ENCODE data around the gene FHIT.
"Not testable (repeated sequence)": the region's sequence is repeated elsewhere in the genome, so short reads cannot be mapped to it uniquely, and the experiment has no call there.

The FHIT gene

DNA sequence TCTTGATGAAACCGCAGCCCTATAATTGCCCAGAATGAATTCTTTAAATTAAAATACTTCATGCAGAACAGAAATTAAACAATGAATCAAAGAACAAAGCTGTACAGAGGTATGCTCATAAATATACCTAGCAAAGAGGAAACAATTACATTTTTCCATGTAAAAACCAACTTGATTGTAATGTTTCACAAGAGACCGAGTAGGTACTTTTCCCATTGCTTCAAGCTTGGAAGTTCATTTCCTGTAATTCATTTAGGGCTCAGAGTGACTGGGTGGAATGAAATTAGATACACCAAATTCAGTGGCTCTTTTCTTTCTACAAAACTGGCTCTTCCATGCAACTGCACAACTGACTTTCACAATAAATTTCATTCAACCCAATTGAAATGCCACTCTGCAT is 51.4 kb downstream of the FHIT start:
- Histone ChIP-seq H3K4me3 (ENCODE audit: low read depth, low read length) (no peak overlapping the region), H3K27me3 (ENCODE audit: control insufficient read depth, insufficient read depth, low read length) (no peaks in the 10 kb centered on the region), H2AFZ (no peak overlapping the region), H3K4me1 (peaks cover 17% of the 10 kb centered on the region), H3K79me2 (no peaks in the 10 kb centered on the region), H3K36me3 (ENCODE audit: control insufficient read depth, insufficient read depth, low read length) (no peaks in the 10 kb centered on the region), H3K27ac (no peak overlapping the region), H3K9me3 (ENCODE audit: control insufficient read depth, low read length) (no peaks in the 10 kb centered on the region), H3K4me2 (ENCODE audit: low read length) (no peak overlapping the region), H3K9ac (no peak overlapping the region)
- TF ChIP-seq, protein P1, sequence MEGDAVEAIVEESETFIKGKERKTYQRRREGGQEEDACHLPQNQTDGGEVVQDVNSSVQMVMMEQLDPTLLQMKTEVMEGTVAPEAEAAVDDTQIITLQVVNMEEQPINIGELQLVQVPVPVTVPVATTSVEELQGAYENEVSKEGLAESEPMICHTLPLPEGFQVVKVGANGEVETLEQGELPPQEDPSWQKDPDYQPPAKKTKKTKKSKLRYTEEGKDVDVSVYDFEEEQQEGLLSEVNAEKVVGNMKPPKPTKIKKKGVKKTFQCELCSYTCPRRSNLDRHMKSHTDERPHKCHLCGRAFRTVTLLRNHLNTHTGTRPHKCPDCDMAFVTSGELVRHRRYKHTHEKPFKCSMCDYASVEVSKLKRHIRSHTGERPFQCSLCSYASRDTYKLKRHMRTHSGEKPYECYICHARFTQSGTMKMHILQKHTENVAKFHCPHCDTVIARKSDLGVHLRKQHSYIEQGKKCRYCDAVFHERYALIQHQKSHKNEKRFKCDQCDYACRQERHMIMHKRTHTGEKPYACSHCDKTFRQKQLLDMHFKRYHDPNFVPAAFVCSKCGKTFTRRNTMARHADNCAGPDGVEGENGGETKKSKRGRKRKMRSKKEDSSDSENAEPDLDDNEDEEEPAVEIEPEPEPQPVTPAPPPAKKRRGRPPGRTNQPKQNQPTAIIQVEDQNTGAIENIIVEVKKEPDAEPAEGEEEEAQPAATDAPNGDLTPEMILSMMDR (IDR thresholded peaks at IDR 0.05), result no peak

DNA sequence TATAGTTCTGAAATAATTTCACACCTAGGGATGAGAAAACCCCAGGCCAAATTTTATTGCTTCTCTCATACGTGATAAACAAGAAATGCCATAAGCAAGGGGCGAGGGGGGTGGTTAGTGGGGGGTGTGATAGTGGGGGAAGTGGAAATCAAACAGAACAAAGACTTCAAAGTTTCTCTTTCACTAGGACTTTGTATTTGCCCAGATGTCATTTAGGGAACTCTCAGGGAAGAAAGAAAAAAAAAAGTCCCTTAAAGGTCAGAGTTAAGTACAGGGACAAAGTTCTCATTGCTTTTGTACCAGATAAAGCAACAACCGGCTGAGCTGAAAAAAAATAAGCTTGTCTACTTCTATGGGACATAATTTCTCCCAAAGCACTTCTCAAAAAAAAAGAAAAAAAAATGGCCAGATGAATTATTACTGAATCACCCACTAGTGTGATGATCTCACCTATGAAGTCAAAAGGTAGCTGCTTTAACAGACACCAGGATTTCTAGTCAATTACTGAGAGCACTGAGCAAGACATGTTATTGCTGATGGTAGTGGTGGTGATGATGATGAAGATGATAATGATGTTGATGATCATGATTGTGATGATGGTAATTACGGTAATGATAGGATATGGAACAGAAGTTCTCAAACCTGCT is 56.2 kb downstream of the FHIT start:
- H3K79me2 ChIP-seq, result no peaks in the 10 kb centered on the region
- H3K27me3 ChIP-seq (ENCODE audit: control insufficient read depth, insufficient read depth, low read length), result no peaks in the 10 kb centered on the region
- H3K9me3 ChIP-seq (ENCODE audit: control insufficient read depth, low read length), result no peaks in the 10 kb centered on the region
- H3K4me1 ChIP-seq, result peaks cover 2% of the 10 kb centered on the region
- no peak overlapping the region for H3K9ac ChIP-seq
- TF ChIP-seq, protein P1 (IDR thresholded peaks at IDR 0.05), result no peak
- H3K36me3 ChIP-seq (ENCODE audit: control insufficient read depth, insufficient read depth, low read length), result no peaks in the 10 kb centered on the region
- no peak overlapping the region for H3K4me2 ChIP-seq (ENCODE audit: low read length)
- H2AFZ ChIP-seq, result no peak overlapping the region
- no peak overlapping the region for H3K27ac ChIP-seq
- no peak overlapping the region for H3K4me3 ChIP-seq (ENCODE audit: low read depth, low read length)

DNA sequence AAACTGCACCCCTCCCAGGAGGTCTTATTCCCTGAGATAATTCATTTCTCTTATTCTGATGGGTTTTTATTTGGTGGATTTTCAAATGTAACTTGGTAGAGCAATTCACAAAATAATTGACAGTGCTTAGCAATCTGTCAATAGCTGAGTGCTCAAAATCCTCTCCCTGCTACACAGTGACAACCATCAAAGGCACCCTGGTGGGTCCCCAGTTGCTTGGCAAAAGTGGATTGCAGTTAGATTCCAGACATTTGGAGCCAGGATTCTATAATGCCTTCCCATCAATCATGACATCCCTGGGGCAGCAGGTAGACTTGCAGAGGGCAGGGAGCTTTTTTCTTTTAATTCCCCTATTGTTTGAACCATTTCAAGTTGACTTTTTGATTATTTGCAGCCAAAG is 59.0 kb downstream of the FHIT start:
- H3K4me2 ChIP-seq (ENCODE audit: low read length), result no peak overlapping the region
- H3K27me3 ChIP-seq (ENCODE audit: control insufficient read depth, insufficient read depth, low read length), result no peaks in the 10 kb centered on the region
- H3K9me3 ChIP-seq (ENCODE audit: control insufficient read depth, low read length), result no peaks in the 10 kb centered on the region
- no peak overlapping the region for H3K4me3 ChIP-seq (ENCODE audit: low read depth, low read length)
- no peaks in the 10 kb centered on the region for H3K36me3 ChIP-seq (ENCODE audit: control insufficient read depth, insufficient read depth, low read length)
- H3K27ac ChIP-seq, result no peak overlapping the region
- H3K9ac ChIP-seq, result no peak overlapping the region
- no peaks in the 10 kb centered on the region for H3K79me2 ChIP-seq
- no peak overlapping the region for H2AFZ ChIP-seq
- TF ChIP-seq, protein P1 (IDR thresholded peaks at IDR 0.05), result no peak
- no peaks in the 10 kb centered on the region for H3K4me1 ChIP-seq

DNA sequence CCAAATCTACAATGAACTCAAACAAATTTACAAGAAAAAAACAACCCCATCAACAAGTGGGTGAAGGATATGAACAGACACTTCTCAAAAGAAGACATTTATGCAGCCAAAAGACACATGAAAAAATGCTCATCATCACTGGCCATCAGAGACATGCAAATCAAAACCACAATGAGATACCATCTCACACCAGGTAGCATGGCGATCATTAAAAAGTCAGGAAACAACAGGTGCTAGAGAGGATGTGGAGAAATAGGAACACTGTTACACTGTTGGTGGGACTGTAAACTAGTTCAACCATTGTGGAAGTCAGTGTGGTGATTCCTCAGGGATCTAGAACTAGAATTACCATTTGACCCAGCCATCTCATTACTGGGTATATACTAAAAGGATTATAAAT is 61.0 kb downstream of the FHIT start:
- not testable (repeated sequence) for H3K9me3 ChIP-seq (ENCODE audit: control insufficient read depth, low read length); H3K4me1 ChIP-seq; H3K36me3 ChIP-seq (ENCODE audit: control insufficient read depth, insufficient read depth, low read length); H3K27ac ChIP-seq; H3K79me2 ChIP-seq; H2AFZ ChIP-seq; H3K9ac ChIP-seq; H3K4me3 ChIP-seq (ENCODE audit: low read depth, low read length); H3K27me3 ChIP-seq (ENCODE audit: control insufficient read depth, insufficient read depth, low read length); H3K4me2 ChIP-seq (ENCODE audit: low read length)

DNA sequence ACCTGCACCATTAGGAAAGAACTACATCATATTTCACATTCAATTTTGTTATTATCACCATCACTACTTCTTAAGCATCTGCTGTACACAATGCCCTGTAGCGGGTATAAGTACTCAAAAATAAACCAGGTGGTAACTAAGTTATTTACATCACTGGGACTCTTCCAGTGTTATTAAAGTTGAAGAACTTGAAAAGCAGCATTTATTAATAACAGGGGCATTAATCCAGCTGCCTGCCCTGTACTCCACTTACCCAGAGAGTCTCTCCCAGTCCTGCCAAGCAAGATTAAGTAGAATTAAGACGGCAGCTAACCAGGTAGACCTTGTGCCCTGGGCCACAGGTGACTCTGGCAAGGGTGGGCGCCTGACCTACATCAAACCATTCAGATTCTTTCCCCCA is 65.2 kb downstream of the FHIT start:
- Histone ChIP-seq H2AFZ (no peak overlapping the region), H3K36me3 (ENCODE audit: control insufficient read depth, insufficient read depth, low read length) (no peaks in the 10 kb centered on the region), H3K9me3 (ENCODE audit: control insufficient read depth, low read length) (no peaks in the 10 kb centered on the region), H3K27ac (no peak overlapping the region), H3K79me2 (no peaks in the 10 kb centered on the region), H3K4me1 (peaks cover 6% of the 10 kb centered on the region), H3K9ac (no peak overlapping the region), H3K4me2 (ENCODE audit: low read length) (no peak overlapping the region), H3K4me3 (ENCODE audit: low read depth, low read length) (no peak overlapping the region), H3K27me3 (ENCODE audit: control insufficient read depth, insufficient read depth, low read length) (no peaks in the 10 kb centered on the region)
- TF ChIP-seq, protein P1 (IDR thresholded peaks at IDR 0.05), result no peak
